GM12873 (cell line): Measurements from ENCODE around the gene EBI3.

Experiments used
- TF ChIP-seq, protein P1 (sequence below): IDR thresholded peaks from 2 replicates; pipeline ENCODE4 v1.5.1; 2012; ENCODE audit warnings: low read depth, mild to moderate bottlenecking, moderate library complexity, low read length, control low read depth; ENCODE audit not compliant: insufficient read depth; ENCODE audit errors: missing control alignments

EBI3 gene

GRCh38 chr19:4208385-4209094, 20.8 kb upstream of the EBI3 start:
- TF ChIP-seq, protein P1, sequence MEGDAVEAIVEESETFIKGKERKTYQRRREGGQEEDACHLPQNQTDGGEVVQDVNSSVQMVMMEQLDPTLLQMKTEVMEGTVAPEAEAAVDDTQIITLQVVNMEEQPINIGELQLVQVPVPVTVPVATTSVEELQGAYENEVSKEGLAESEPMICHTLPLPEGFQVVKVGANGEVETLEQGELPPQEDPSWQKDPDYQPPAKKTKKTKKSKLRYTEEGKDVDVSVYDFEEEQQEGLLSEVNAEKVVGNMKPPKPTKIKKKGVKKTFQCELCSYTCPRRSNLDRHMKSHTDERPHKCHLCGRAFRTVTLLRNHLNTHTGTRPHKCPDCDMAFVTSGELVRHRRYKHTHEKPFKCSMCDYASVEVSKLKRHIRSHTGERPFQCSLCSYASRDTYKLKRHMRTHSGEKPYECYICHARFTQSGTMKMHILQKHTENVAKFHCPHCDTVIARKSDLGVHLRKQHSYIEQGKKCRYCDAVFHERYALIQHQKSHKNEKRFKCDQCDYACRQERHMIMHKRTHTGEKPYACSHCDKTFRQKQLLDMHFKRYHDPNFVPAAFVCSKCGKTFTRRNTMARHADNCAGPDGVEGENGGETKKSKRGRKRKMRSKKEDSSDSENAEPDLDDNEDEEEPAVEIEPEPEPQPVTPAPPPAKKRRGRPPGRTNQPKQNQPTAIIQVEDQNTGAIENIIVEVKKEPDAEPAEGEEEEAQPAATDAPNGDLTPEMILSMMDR: peak; percentile 71

GRCh38 chr19:4210166-4210731, 19.1 kb upstream of the EBI3 start:
- TF ChIP-seq, protein P1: no peak

- TF ChIP-seq, protein P1: no peak
These were observed 16.2 kb upstream of the EBI3 start for GRCh38 chr19:4213116-4213515.

- TF ChIP-seq, protein P1: no peak
These were observed 13.5 kb upstream of the EBI3 start for GRCh38 chr19:4215807-4216206.

DNA sequence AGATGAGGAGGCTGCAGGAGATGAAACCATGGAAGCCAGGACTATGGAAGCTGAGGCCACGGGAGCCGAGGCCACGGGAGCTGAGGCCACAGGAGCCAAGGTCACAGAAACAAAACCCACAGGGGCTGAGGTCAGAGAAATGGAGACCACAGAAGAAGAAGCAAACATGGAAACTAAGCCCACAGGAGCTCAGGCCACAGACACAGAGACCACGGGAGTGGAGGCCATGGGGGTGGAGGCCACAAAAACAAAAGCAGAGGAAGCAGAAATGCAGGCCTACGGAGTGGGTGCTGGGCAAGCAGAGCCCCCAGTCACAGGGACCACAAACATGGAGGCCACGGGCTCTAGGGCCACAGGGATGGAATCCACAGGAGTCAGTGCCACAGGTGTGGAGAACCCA, 12.5 kb upstream of the EBI3 start:
- TF ChIP-seq, protein P1: no peak

DNA sequence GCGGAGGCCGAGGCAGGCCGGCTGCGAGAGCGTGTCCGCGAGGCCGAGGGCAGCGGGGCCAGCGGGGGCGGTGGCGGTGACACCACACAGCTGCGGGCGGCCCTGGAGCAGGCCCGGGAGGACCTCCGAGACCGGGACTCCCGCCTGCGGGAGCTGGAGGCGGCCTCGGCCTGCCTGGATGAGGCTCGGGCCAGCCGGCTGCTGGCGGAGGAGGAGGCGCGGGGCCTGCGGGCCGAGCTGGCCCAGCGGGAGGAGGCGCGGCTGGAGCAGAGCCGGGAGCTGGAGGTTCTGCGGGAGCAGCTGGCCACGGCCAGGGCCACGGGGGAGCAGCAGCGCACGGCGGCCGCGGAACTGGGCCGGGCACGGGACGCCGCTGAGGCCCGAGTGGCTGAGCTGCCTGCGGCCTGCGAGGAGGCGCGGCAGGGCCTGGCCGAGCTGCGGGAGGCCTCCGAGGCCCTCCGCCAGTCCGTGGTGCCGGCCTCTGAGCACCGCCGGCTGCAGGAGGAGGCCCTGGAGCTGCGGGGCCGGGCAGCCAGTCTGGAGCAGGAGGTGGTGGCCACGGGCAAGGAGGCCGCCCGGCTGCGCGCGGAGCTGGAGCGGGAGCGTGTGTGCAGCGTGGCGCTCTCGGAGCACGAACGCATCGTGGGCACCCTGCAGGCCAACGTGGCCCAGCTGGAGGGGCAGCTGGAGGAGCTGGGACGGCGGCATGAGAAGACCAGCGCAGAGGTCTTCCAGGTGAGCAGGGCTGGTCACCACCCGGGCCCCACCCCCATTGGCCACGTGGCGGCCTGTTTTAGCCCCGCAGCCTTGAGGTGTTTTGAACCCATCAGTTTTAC, 11.7 kb upstream of the EBI3 start:
- TF ChIP-seq, protein P1: no peak

DNA sequence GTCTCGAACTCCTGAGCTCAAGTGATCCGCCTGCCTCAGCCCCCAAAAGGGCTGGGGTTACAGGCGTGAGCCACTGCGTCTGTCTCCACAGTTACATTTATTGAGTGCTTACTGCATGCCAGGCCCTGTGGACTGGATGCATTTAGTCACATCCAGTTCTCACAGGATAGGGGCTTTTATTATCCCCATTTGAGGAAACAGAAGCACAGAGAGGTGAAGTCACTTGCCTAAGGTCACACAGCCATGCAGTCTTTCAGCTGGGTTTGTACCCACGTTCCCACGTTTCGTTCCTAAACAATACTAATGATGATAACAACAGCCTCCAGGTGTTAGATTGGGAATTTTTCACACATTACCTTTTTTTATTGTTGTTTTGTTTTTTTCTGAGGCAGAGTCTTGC, 9.1 kb upstream of the EBI3 start:
- TF ChIP-seq, protein P1: no peak
